Midbrain (tissue), 1 donor: ENCODE results near the gene VPS8.

Experiments
- DNase-seq: peaks from one replicate; lab custom pipeline; 2025; lab: John Stamatoyannopoulos, UW

Gene VPS8

DNA sequence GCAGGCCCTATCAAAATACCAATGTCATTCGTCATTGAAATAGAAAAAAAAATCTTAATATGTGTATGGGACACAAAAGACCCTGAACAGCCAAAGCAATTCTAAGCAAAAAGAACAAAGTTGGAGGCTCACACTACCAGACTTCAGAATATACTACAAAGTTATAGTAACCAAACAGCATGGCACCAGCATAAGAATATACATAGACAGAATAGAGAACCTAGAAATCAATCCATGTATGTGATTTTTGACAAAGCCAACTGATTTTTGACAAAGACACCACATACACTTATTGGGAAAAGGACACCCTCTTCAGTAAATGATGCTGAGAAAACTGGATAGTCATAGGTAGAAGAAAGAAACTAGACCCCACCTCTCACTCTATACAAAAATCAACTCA is 245.9 kb downstream of the VPS8 start:
- no peak for DNase-seq

DNA sequence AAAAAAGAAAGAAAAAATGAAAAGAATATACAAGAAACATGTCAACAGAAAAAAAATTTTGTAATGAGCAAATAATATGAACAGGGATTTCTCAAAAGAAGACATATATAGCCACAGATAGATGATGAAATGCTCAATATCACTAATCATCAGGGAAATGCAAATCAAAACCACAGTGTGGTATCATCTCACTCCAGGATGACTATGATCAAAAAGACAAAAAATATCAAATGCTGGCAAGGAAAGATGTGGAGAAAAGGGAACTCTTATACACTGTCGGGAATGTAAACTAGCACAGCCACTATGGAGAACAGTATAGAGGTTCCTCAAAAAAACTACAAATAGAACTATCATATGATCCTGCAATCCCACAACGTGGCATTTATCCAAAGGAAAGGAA is 246.8 kb downstream of the VPS8 start:
- no peak for DNase-seq

DNA sequence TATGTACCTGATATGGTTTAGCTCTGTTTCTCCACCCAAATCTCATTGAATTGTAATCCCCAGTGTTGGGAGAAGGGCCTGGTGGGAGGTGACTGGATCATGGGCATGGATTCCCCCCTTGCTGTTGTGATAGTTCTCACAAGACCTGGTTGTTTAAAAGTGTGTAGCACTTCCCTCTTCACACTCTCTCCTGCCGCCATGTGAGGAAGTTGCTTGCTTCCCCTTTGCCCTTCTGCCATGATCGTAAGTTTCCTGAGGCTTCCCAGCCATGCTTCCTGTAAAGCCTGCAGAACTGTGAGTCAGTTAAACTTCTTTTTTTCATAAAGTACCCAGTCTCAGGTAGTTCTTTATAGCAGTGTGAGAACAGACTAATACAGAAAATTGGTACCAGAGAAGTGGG is 247.8 kb downstream of the VPS8 start:
- no peak for DNase-seq

DNA sequence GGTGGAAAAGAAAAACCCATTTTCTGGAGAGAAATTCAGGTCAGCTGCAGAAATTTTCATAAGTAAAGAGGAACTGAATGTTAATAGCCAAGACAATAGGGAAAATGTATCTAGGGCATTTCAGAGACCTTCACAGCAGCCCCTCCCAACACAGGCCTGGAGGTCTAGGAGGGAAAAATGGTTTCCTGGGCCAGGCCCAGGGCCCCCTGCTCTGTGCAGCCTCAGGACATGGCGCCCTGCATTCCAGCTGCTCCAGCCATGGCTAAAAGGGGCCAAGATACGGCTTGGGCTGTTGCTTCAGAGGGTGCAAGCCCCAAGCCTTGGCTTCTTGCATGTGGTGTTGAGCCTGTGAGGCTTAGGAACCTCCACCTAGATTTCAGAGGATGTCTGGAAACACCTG is 248.7 kb downstream of the VPS8 start:
- no peak for DNase-seq

DNA sequence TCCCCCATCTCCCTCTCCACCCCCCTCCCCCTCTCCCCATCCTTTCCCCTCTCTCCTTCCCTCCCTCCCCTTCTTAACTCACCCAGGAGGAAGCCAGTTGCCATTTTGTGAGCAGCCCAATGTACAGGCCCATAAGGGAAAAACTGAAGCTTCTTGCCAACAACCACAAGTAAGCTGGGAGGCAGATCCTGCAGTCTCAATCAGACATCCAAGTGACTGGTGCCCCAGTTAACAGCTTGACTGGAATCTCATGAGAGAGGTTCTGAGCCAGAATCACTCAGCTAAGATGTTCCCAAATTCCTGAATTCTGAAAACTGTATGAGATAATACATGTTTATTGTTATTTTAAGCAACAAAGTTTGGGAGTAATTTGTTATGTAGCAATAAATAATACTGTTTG is 250.2 kb downstream of the VPS8 start:
- DNase-seq: no peak

DNA sequence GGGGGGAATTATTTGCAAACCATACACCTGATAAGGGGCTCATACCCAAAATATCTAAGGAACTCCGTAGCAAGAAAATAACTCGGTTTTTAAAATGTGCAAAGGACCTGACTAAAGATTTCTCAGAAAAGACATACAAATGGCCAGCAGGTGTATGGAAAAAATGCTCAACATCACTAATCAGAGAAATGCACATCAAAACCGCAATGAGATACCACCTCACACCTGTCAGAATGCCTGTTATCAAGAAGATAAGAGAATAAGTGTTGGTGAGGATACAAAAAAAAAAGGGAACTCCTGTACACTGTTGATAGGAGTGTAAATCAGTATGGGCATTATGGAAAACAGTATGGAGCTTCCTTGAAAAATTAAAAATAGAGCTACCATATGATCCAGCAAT is 251.5 kb downstream of the VPS8 start:
- DNase-seq: no peak

- no peak for DNase-seq
These were observed 253.1 kb downstream of the VPS8 start for GRCh38 chr3:185065059-185065458.

DNA sequence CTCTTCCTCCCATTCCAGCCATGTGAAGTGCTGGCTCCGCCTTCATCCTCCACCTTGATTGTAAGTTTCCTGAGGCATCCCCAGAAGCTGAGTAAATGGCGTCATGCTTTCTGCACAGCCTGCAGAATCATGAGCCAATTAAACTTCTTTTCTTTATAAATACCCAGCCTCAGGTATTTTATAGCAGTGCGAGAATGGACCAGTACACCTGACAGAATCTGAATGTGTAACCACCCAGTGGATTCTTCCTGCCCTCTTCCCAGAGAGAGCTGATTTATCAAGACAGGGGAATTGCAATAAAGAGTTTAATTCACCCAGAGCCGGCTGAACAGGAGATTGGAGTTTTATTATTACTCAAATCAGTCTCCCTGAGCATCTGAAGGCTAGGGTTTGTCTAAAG is 254.3 kb downstream of the VPS8 start:
- no peak for DNase-seq

DNA sequence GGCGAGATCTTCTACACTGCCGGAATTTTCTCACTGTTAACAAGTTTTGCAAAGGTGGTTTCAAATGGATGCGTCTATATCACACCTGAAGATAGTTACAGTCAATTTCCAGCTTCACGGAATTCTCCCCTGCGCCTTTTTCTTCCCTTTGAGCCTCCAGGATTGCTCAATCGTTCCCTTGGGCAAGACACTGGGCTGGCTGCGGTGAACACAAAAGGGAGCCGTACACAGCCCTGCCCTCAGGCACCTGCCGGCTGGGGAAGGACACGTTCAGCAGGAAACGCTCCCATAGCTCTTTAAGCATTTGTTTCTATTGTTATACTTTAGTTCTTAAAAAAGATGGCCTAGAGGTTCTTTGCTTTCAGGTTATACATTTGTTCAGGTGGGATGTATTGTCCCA is 255.2 kb downstream of the VPS8 start:
- DNase-seq: no peak

GRCh38 chr3:185069037-185070030 is 257.4 kb downstream of the VPS8 start:
- DNase-seq: no peak

- DNase-seq: no peak
These were observed 258.7 kb downstream of the VPS8 start for GRCh38 chr3:185070491-185071286.

DNA sequence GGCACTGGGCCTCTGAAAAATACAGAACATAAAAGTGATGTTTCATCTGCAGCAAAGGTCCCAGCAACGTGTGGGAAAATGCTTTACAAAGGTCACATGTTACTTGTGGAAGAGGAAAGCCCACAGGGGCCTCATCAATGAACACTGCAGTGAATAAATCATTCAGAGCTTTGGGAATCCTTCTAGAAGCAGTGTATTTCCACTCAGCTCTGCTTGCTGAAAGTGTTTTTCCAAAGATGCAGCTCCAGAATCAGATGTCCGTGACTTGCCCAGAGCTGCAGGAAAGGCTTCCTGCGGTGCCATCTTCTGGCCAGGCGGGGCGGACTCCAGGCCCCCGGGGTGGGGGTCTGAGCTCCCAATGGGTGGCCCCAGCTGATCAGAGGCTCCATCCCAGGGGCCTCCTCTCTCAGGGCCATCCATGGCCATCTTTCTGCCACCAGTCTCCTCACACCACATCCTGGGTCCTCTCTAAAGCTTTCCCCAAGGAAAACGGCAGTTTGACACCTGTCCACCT is 259.4 kb downstream of the VPS8 start:
- DNase-seq: no peak

DNA sequence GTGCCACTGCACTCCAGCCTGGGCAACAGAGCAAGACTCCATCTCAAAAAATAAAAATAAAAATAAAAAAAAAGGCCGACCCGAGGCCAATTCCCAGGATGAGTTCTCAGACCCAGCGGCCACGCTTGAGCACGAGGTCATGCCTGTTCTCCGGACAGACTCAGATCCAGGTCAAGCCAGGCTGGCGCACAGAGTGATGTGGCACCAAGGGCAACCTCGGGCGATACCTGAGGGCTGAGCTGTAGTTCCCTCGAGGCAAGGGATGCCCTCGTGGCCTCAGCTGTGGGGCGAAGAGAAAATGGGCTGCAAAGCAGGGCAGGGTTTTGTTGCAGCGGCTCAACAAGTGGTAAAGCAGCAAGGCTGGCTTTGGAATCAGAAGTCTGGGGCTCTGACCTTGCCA is 263.6 kb downstream of the VPS8 start:
- DNase-seq: no peak

DNA sequence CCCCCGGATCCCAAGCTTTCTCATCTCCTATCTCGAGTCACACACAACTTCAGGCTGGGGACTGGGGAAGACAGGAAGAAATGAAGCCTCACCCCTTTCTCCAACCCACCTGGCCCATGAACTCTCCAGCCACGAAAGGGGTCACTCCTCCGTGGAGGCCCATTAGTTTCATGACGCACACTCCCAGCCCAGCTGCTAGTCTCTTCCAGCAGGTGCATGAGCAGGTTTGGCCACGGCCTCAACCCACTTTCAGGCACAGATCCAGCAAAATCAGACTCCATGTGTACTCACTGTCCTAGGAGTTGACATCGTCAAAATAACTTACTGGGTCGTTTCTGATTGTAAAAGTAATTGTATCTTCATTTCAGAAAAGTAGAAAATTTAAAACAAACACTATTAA is 264.3 kb downstream of the VPS8 start:
- DNase-seq: no peak

GRCh38 chr3:185079625-185080024 is 267.7 kb downstream of the VPS8 start:
- DNase-seq: no peak

GRCh38 chr3:185081521-185081920 is 269.6 kb downstream of the VPS8 start:
- no peak for DNase-seq

GRCh38 chr3:185082149-185082548 is 270.2 kb downstream of the VPS8 start:
- no peak for DNase-seq

DNA sequence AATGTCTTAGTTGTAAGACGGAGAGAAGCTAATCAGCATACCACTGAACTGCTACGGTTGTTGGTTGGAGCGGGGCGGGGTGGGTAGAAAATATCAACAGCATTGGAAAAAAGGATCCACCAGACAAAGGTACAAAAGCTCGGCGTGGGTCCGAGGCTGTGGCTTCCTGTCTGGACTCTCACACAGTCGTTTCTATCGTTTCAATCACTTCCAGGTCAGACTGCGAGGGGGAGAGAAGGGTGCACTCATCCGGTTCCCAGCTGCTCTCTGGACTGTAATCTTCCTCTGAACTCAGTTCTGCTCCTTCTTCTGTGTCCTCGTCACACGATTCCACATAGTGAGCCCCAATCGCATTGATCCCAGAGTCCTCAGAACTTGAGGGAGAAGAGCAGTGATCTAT is 270.9 kb downstream of the VPS8 start:
- DNase-seq: no peak

DNA sequence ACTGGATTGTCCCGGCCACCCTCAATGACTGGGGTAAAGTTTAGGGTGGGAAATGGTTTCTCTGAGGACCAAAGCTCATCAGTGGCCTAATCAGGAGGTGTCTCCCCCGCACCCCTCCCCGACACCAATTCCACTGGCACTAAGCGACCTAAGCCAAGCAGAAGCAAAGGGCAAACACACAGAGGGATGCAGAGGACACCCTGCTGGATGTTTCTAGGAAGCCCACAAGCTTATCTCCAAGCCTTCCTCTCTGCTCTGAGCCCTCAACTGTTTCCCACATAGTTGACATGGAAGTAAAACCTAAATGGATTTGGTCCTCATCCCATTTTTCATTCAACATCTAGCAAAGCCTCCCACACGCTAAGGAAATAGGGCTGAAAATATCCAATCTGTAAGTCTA is 272.4 kb downstream of the VPS8 start:
- no peak for DNase-seq

DNA sequence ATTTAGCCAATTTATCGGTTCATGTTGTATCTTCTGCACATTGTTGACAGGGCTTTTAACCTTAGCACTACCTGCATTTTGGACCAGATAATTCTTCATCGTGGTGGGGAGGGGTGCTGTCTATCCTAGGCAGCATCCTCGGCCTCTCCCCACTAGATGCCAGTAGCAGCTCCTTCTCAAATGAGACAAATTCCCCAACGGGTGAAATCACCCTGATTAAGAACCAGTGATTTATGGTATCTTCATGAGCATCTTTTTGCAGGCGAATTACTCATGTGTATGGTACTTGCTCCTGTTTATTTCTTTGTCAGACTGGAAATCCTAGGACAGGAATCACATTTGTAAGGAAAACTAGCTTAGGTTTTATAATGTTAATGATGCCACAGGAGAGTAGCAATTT is 272.9 kb downstream of the VPS8 start:
- DNase-seq: peak; percentile 27

GRCh38 chr3:185087419-185087818 is 275.5 kb downstream of the VPS8 start:
- no peak for DNase-seq

GRCh38 chr3:185089343-185089742 is 277.4 kb downstream of the VPS8 start:
- DNase-seq: no peak

- no peak for DNase-seq
These were observed 277.8 kb downstream of the VPS8 start for GRCh38 chr3:185089751-185090150.
